Globus pallidus (tissue), 1 donor: ENCODE data around the gene FOXN4.
A peak's percentile ranks its signal among the peaks of the same experiment; 100 is the strongest.

ENCODE experiments used
- DNase-seq: peaks from one replicate; pipeline ENCODE4 v3.0.0-alpha.2; 2015; ENCODE audit warnings: low spot score

The FOXN4 gene

DNA sequence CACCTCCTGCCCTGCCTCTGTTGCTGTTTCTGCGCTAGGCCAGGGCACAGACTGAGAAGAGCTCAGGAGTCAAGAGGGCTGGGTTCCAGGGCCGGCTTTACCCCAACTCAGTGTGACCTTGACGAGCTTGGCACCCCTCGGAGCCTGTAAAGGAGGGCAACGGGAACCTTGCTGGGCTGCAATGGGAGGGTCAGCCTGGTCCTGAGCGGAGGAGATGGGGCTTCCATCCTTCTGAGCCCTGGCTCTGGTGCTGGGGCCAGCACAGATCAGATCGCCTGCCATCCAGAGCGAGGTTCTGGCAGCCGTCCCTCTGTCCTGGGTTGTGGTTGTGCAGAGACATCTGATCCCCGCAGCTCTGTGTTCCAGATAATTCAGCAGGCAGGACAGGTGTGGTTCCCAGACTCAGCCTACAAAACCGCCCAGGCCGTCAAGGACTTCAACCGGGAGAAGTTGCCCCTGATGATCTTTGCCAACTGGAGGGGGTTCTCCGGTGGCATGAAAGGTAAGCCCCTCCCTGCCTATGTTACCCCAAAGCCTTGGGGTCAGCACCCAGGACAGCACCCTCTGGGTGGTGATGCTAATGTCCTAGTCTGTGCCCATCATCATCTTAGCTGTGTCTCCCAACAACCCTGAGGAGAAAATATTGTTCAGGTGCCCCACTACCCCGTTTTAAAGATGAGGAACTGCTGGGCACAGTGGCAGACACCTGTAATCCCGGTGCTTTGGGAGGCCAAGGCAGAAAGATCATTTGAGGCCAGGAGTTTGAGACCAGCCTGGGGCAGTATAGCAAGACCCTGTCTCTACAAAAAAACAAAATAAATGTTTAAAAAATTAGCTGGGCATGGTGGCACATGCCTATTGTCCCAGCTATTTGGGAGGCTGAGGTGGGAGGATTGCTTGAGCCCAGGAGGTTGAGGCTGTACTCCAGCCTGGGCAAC is 50.2 kb downstream of the FOXN4 start:
- no peak for DNase-seq

DNA sequence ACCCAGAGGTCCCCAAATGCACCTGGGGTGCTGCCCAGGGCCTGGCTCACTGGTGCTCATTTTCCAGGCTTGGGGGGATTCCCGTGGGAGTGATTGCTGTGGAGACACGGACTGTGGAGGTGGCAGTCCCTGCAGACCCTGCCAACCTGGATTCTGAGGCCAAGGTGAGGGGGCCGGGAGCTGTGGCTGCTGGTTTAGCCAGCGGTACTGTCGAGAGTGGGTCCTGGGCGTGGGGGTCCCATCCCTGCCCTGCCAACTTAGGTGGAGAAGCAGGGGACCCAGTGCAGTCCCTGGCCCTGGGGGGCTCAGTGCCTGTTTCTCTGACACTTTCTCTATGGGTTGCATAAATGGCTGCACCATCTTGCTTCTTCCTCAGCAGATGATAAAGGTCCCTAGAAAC is 50.9 kb downstream of the FOXN4 start:
- no peak for DNase-seq

DNA sequence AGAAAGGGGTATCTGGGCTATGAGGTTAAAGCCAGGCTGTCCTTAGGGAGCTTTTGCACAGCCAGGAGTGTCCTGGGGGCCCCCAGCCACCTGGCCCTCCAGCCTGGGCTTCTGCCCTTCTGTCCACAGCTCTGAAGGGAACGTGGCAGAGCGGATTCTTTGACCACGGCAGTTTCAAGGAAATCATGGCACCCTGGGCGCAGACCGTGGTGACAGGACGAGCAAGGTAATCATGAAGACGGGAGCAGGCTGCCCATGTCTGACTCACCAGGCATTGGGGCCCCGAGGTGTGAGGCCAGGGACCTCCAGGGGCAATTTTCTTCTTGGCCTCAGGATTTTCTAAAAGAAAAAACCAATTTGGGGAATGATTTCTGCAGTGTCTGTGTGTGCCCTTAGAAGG is 53.1 kb downstream of the FOXN4 start:
- DNase-seq: no peak

DNA sequence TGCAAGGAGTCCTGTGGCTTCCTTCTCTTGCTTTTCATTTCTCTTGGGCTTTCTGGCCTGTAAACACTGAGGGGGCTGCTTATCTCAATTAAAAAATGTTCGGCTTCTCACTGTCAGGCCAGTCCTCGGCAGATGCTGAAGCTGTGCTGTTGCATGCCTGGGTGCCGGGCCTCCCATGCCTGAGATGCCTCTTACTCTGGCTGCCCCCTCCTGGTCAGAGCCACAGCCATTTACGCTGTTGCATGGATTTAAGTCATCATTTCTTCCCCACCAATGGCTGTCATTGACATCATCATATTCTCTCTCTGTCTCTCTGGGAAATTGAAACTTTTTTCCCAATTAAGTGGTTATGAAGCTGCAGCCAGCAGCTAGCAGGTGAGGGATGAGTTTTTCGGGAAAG is 53.7 kb downstream of the FOXN4 start:
- DNase-seq: peak; percentile 60

DNA sequence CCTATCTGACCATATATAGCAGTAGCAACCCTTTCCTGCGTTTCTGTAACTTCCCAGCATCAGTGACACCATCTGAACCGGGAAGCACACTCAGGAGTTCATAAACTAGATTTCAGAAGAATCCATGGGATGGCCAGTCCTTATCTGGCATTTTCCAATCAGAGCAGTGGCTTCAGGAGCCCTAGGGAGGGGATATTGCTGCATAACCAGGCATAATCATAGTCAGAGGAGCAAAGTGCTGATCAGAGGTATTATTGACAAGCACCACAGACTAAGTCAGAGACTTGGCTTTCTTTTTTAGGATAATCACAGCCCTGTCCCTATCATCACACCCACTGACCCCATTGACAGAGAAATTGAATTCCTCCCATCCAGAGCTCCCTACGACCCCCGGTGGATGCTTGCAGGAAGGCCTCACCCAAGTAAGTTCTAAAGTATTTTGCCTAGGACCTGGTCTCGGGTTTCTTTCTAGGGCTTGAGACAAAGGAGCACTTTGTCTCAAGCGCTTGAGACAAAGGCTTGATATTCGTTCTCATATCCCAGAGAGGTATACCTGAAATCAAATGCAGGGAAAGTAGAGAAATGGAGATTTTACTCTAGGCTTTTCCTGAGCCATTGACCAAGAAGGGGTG is 55.1 kb downstream of the FOXN4 start:
- no peak for DNase-seq

DNA sequence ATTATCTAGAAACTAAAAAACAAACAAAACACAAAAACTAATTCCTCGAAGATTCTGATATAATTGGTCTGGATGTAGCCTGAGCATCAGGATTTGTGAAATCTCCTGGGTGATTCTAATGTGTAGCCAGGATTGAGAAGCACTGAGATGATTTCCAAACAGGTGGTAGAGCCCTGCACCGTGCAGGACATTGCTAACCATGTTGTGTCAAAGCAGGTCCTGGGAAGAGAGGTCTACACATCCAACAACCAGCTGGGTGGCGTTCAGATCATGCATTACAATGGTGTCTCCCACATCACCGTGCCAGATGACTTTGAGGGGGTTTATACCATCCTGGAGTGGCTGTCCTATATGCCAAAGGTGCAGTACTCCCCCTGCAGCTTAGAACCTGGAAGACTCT is 56.3 kb downstream of the FOXN4 start:
- DNase-seq: no peak

DNA sequence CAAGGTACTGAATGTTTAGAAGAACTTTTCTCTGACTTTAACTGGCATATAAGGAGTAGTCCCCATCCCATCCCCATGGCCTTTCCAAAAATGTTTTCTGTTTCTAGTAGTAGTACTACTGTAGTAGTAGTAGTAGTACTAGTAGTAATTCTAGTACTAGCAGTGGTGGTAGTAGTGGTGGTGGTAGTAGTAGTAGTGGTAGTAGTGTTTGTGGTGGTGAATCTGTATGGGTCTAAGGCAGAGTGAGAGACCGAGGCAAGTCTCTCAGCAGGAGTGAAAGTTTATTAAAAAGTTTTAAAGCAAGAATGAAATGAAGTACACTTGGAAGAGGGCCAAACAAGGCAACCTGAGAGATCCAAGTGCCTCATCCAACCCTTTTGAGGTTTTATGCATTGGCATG is 58.6 kb downstream of the FOXN4 start:
- no peak for DNase-seq

DNA sequence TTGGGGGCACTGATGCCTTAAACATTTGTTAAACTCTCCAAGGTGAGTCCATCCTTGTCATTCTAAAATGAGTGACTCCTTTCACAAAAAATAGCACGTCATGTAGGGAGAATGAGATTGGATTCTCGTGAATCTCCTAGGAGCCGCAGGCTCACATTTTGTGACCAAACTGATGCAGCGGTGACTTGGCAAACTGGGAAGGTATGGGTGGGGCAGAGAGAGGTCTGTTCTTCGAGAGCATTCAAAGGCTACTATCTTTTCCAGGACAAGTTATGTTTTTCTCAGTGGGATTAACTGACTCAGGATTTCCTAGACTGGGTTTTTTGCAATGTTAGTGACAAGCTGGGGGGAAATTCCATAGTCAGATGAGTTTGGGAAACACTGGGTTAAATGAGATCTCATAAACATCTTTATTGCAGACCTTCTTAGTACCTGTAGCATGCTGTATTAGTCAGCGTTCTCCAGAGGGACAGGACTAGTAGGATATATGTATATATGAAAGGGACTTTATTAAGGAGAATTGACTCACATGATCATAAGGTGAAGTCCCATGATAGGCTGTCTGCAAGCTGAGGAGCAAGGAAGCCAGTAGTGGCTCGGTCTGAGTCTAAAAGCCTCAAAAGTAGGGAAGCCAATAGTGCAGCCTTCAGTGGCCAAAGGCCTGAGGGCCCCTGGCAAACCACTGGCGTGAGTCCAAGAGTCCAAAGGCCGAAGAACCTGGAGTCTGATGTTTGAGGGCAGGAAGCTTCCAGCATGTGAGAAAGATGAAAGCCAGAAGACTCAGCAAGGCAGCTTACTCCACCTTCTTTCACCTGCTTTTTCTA is 61.0 kb downstream of the FOXN4 start:
- DNase-seq: no peak

DNA sequence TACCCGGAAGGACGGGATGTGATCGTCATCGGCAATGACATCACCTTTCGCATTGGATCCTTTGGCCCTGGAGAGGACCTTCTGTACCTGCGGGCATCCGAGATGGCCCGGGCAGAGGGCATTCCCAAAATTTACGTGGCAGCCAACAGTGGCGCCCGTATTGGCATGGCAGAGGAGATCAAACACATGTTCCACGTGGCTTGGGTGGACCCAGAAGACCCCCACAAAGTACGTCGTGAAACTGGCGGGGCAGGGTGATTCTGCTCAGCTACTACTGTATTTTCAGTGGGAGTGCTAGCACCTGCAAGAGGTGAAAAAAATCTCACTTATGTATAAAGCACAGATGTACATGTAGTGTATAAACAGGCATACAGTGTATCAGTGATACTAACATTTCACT is 62.9 kb downstream of the FOXN4 start:
- DNase-seq: no peak

DNA sequence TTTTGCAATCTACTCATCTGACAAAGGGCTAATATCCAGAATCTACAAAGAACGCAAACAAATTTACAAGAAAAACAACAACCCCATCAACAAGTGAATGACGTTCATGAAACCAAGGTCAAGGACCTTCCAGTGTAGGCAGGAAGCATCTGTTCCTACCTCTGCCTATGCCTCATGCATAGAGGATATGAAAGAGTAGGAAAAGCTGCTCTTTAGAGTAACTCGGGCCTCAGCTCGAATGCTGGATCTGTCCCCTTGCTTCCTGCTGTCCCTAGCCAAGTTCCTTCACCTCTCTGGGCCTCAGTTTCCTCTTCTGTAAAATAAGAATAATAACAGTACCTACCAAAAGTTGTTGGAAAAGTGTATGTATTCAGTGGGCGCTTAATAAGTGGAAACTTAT is 65.0 kb downstream of the FOXN4 start:
- no peak for DNase-seq

DNA sequence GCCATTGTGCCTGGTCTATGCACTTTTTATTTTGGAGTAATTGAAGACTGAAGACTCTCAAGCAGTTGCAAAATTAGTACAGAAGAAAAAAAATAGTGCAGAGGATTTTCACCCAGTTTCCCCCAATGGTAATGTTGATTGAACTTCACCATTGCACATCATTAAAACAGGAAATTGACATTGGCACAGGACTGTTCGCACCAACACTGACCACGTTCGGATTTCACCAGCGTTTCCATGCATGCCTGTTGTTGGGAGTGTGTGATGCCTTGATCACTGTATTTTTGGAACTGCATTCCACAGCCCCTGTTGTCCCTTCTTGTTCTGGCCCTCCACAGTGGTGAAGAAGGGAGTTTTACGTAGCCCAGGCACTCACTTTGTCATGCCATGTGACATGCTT is 67.1 kb downstream of the FOXN4 start:
- DNase-seq: no peak

DNA sequence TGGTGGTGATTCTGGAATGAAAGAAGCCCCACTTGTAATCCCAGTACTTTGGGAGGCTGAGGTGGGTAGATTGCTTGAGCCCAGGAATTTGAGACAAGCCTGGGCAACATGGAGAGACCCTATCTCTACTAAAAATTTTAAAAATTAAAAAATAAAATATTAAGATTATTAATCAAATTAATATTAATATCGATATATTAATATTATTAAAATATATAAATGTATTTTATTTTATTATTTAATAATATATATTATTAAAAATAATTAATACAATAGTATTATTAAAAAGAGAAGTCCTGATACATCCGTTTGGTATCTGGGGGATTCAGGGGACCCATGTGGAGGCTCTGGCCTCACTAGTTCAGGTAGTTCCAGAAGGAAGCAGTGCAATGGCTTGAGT is 68.7 kb downstream of the FOXN4 start:
- DNase-seq: no peak

DNA sequence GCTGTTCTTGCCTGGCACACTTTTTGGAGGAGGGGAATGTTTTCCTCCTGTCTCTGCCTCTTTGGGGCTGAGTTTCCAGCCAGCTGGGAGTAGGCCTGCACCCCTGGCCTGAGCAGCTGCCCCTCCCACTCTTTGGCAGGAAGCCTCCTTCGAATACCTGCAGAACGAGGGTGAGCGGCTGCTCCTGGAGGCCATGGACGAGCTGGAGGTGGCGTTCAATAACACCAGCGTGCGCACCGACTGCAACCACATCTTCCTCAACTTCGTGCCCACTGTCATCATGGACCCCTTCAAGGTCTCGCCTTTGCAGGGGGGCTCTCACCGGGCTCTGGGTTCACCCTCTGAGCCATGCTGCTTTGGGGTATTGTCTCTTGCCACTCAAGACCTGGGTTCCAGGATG is 69.4 kb downstream of the FOXN4 start:
- no peak for DNase-seq

DNA sequence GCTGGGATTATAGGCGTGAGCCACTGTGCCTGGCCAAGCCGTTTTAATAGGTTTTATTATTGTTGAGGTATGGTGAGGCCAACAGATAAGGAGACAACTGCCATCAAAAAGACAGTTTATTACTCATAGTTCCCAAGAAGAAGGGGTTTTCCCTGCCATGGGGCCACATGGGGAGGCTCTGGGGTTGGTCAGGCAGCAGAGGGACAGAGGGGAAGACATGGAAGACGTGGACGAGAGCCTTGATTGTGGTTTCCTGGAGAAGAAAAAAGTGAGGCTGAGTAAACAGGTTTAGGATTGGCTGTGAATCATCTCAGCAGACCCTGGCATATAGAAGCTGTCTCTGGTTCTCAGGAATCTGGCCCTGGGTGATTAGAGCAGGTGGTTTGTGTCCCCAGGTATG is 69.9 kb downstream of the FOXN4 start:
- no peak for DNase-seq

DNA sequence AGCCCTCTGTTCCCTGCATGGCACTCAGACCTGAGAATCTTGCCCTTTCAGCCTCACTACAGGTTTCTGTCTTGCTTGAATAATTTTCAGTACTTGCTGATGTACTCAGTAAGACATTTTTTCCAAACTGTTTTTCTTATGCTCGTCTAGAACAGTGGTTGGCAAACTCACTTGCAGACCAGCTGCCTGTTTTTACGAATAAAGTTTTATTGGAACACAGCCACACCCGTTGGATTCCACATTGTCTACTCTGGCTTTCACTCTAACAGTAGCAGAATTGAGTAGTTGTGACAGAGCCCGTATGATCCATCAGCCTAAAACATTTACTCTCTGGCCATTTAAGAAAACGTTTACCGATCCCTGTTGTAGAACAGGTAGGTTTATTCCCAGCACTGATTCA is 72.8 kb downstream of the FOXN4 start:
- no peak for DNase-seq

DNA sequence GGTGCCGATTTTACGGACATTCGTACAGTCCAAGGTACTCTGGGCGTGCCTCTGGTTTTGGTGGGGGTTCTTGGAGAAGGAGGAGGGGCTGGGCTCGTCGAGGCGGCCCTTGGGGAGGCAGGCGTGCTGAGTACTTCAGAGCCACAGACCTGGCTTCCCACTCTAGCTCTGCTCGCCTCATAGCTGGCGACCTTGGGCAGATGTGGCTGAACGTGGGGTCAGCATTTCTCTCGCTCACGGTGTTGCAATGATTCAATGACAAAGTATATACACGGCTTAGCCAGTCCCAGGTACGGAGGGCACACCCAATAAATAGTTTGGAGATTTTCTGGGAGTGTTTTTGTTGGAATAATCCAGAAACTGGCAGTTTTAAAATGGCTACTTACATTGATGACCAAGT is 75.1 kb downstream of the FOXN4 start:
- no peak for DNase-seq

DNA sequence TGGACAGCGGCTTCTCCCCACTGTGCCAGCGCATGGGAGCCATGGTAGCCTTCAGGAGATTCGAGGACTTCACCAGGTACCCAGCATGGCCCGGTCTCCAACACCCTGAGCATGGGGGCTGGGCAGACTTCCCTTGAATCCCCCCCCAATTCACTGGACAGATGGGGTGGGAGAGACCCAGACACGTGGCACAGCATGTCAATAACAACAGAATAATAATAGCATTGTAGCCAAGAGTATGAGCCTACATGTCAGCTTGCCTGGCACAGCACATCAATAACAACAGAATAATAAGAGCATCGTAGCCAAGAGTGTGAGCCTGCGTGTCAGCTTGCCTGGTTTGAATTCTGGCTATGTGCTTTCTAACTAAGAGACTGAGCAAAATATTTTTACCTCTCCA is 76.4 kb downstream of the FOXN4 start:
- peak; percentile 87 for DNase-seq

DNA sequence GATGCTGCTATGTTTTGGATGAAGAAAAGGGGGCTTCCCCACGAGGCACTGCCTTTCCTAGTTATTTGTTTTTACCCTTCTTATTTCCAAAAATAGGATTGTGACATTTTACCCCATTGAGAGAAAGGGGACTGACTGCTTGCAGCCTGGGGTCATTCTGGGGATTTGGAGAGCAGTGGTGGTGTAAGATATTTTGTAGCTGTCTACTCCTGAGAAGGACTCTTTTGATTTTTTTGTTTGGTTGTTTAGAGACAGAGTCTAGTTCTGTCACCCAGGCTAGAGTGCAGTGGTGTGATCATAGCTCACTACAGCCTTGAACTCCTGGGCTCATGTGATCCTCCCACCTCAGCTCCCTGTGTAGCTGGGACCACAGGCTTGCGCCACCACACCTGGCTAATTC is 78.9 kb downstream of the FOXN4 start:
- no peak for DNase-seq

DNA sequence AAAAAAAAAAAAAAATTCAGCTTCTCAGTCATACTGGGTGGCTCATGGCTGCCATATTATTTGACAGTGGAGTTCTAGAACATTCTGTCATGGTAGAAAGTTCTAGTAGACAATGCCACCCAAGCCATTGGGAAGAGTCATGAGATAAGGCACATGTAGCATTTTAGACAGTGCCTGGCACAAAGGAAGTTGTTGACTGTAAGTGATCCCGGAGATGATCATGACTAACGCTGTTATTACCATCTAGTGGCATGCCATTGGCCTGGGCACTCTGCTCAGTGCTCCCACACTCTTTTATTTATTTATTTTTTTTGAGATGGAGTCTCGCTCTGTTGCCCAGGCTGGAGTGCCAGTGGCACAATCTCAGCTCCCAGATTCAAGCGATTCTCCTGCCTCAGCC is 80.4 kb downstream of the FOXN4 start:
- no peak for DNase-seq
